Measurements from ENCODE around the gene CDH11. TPM values are rescaled to one million over a fixed set of nuclear protein-coding genes. Genes with fewer than 3 reads are reported as not detected.

CDH11 gene
- total and polyA plus RNA-seq, 9 of the 15 experiments (the other 6 are each of a cell fraction or from before 2014, with no cell fraction given) = 0.18 TPM; not detected in 8

- H3K79me2 ChIP-seq (ENCODE audit: control insufficient read depth, insufficient read depth, low read length) = no peaks in the 10 kb centered on the region
- no peak overlapping the region for H3K9ac ChIP-seq (ENCODE audit: insufficient read depth in 1 of 2, low read depth in 2 of 2, low read length in 2 of 2)
- BruUV-seq (replicated peaks) = no TSS peak
- ChIA-PET CTCF (ENCODE audit: low intra/inter-chr PET ratio) (no interaction called here), POLR2A (no interaction called here)
- H3K27ac ChIP-seq (ENCODE audit: extremely low read depth, low read depth, low read length) = no peak overlapping the region
- H3K36me3 ChIP-seq (ENCODE audit: control insufficient read depth, insufficient read depth, low read length) = no peaks in the 10 kb centered on the region
- WGBS (ENCODE audit: insufficient coverage, low coverage, missing lambda C conversion rate) = 0% methylated on average over 1 of the region's 1 CpG
- intact Hi-C loops (cut with micrococcal nuclease) (no loop called here), in situ Hi-C loops (cut with MboI) (no loop called here)
- no peak overlapping the region for H2AFZ ChIP-seq (ENCODE audit: low read depth, low read length)
- ATAC-seq (no peak), DNase-seq (ENCODE audit: extremely low read depth in 1 of 4, low spot score in 3 of 4) (no peak), FAIRE-seq (no peak)
- TF ChIP-seq NFE2L1 (tag; IDR thresholded peaks at IDR 0.05; ENCODE audit: borderline replicate concordance, low read depth) (no peak), ZC3H4 (CRISPR knock-in tag; IDR thresholded peaks at IDR 0.05; ENCODE audit: borderline replicate concordance) (no peak), MEF2D (tag; conservative IDR thresholded peaks at IDR 0.05; ENCODE audit: low read depth) (no peak), ZFX (CRISPR knock-in tag; IDR thresholded peaks at IDR 0.05) (no peak), ETS1 (conservative IDR thresholded peaks at IDR 0.05; ENCODE audit: control insufficient read depth, low read depth, low read length) (no peak), ZNF124 (CRISPR knock-in tag; IDR thresholded peaks at IDR 0.05) (no peak), GATAD2B (IDR thresholded peaks at IDR 0.05; ENCODE audit: borderline replicate concordance) (no peak), HDAC8 (tag; IDR thresholded peaks at IDR 0.05) (no peak), ZNF274 (IDR thresholded peaks at IDR 0.05; ENCODE audit: borderline replicate concordance, low read depth, low read length) (no peak), MLLT1 (IDR thresholded peaks at IDR 0.05) (no peak)
- H3K27me3 ChIP-seq (ENCODE audit: control insufficient read depth in 2 of 2, insufficient read depth in 2 of 2, low read length in 2 of 2) = no peaks in the 10 kb centered on the region
- H3K9me1 ChIP-seq (ENCODE audit: control insufficient read depth, insufficient read depth, low read length) = no peaks in the 10 kb centered on the region
- H3K4me2 ChIP-seq (ENCODE audit: insufficient read depth, low read length) = no peak overlapping the region
- no peaks in the 10 kb centered on the region for H4K20me1 ChIP-seq (replicated peaks; ENCODE audit: control insufficient read depth, insufficient read depth, low read length)
- H3K9me3 ChIP-seq (replicated peaks; ENCODE audit: control insufficient read depth, insufficient read depth, low read depth, low read length) = no peaks in the 10 kb centered on the region
- no peaks in the 10 kb centered on the region for H3K4me1 ChIP-seq (replicated peaks in 1 of 2; ENCODE audit: control insufficient read depth in 2 of 2, insufficient read depth in 2 of 2, low read length in 2 of 2)
- H3K4me3 ChIP-seq = no peak overlapping the region
Measured at GRCh38 chr16:65002265-65002664, 119.6 kb downstream of the CDH11 start.

Measured in K562 (cell line).